WTC11 (cell line): ENCODE measurements around the gene FAM3C. TPM values are rescaled to one million over a fixed set of nuclear protein-coding genes. Genes with fewer than 3 reads are reported as not detected.

Experiments
- ATAC-seq: fragments of 200-7000 bp; cut with Tn5 transposase; 2 replicates; pipeline ENCODE4 v1.10.0; 2021; ENCODE audit warnings: mild to moderate bottlenecking, moderate library complexity
- CTCF ChIA-PET: fragments of 300-600 bp; sonication (Branson Sonifier 250); formaldehyde crosslinking; loops from one replicate; lab custom pipeline; 2021; ENCODE audit warnings: antibody characterized with exemption; lab: Charles Lee
- POLR2A ChIA-PET: fragments of 350-600 bp; sonication (Branson Sonifier 250); formaldehyde crosslinking; loops from one replicate; lab custom pipeline; 2021; ENCODE audit warnings: antibody characterized with exemption; lab: Charles Lee
- DNase-seq: peaks from one replicate; pipeline ENCODE4 v3.0.0; 2021; ENCODE audit warnings: low spot score
- H3K27ac Mint-ChIP-seq: 2 replicates; pipeline ENCODE4 v1.8.0; 2021; ENCODE audit warnings: mixed read lengths
- H3K27me3 Mint-ChIP-seq: 2 replicates; pipeline ENCODE4 v1.8.0; 2021; ENCODE audit warnings: low read depth, mild to moderate bottlenecking, moderate library complexity, mixed read lengths
- H3K36me3 Mint-ChIP-seq: 2 replicates; pipeline ENCODE4 v1.8.0; 2021; ENCODE audit warnings: mixed read lengths
- H3K4me1 Mint-ChIP-seq: 2 replicates; pipeline ENCODE4 v1.8.0; 2022; ENCODE audit warnings: mixed read lengths
- H3K4me3 Mint-ChIP-seq: 2 replicates; pipeline ENCODE4 v1.8.0; 2021; ENCODE audit warnings: mild to moderate bottlenecking, moderate library complexity, mixed read lengths
- H3K9me3 Mint-ChIP-seq: 2 replicates; pipeline ENCODE4 v1.8.0; 2021; ENCODE audit warnings: mixed read lengths
- ELF4 ChIP-seq: sonication (generic); formaldehyde crosslinking; IDR thresholded peaks from 2 replicates; pipeline ENCODE4 v1.8.1; 2022; ENCODE audit warnings: low read depth, mild to moderate bottlenecking, moderate library complexity, missing genetic modification reagents
- FOXK1 ChIP-seq: sonication (generic); formaldehyde crosslinking; IDR thresholded peaks from 2 replicates; pipeline ENCODE4 v1.8.0; 2022; ENCODE audit warnings: mild to moderate bottlenecking, moderate library complexity, missing genetic modification reagents
- GRHL2 ChIP-seq: fragments of 250-450 bp; sonication (Bioruptor Pico); IDR thresholded peaks from 2 replicates; pipeline ENCODE4 v1.8.0; 2022; ENCODE audit warnings: mild to moderate bottlenecking, moderate library complexity; ENCODE audit not compliant: insufficient replicate concordance, severe bottlenecking
- MXD4 ChIP-seq: fragments of 250-450 bp; sonication (Bioruptor Pico); IDR thresholded peaks from 2 replicates; pipeline ENCODE4 v1.8.0; 2021; ENCODE audit warnings: mild to moderate bottlenecking, moderate library complexity, borderline replicate concordance
- MYBL2 ChIP-seq: sonication (generic); formaldehyde crosslinking; IDR thresholded peaks from 2 replicates; pipeline ENCODE4 v1.8.1; 2023; ENCODE audit warnings: mild to moderate bottlenecking, moderate library complexity, missing genetic modification reagents
- NFYB ChIP-seq: sonication (generic); formaldehyde crosslinking; conservative IDR thresholded peaks from 2 replicates; pipeline ENCODE4 v1.8.0; 2022; ENCODE audit warnings: low read depth, missing genetic modification reagents
- RORB ChIP-seq: fragments of 250-450 bp; sonication (Bioruptor Pico); IDR thresholded peaks from 2 replicates; pipeline ENCODE4 v1.9.0; 2021; ENCODE audit warnings: mild to moderate bottlenecking
- SMAD3 ChIP-seq: sonication (generic); formaldehyde crosslinking; IDR thresholded peaks from 2 replicates; pipeline ENCODE4 v1.8.0; 2022; ENCODE audit warnings: missing genetic modification reagents, mild to moderate bottlenecking, borderline replicate concordance
- ZNF219 ChIP-seq: sonication (generic); formaldehyde crosslinking; IDR thresholded peaks from 2 replicates; pipeline ENCODE4 v1.8.0; 2023; ENCODE audit warnings: missing genetic modification reagents, mild to moderate bottlenecking, borderline replicate concordance
- ZNF232 ChIP-seq: sonication (generic); formaldehyde crosslinking; IDR thresholded peaks from 2 replicates; pipeline ENCODE4 v1.8.0; 2022; ENCODE audit warnings: mild to moderate bottlenecking, missing genetic modification reagents
- ZNF317 ChIP-seq: sonication (generic); formaldehyde crosslinking; IDR thresholded peaks from 2 replicates; pipeline ENCODE4 v1.8.1; 2023; ENCODE audit warnings: low read depth, mild to moderate bottlenecking, moderate library complexity, missing genetic modification reagents, borderline replicate concordance
- ZNF396 ChIP-seq: fragments of 250-450 bp; sonication (Bioruptor Pico); IDR thresholded peaks from 2 replicates; pipeline ENCODE4 v1.8.0; 2021; ENCODE audit warnings: mild to moderate bottlenecking, moderate library complexity, borderline replicate concordance
- ZNF416 ChIP-seq: fragments of 250-450 bp; sonication (Bioruptor Pico); IDR thresholded peaks from 2 replicates; pipeline ENCODE4 v1.9.0; 2021; ENCODE audit warnings: mild to moderate bottlenecking, inconsistent platforms
- total RNA-seq: library from RNA; stranded (reverse); gene quantifications from 3 replicates; pipeline ENCODE4 v1.2.3, GENCODE V29; 2021
- TF ChIP-seq, protein P1 (sequence below): fragments of 250-450 bp; sonication (Bioruptor Pico); IDR thresholded peaks from 2 replicates; pipeline ENCODE4 v2.1.2; 2022; ENCODE audit warnings: mild to moderate bottlenecking, moderate library complexity
- TF ChIP-seq, protein P2 (sequence below): sonication (generic); formaldehyde crosslinking; IDR thresholded peaks from 2 replicates; pipeline ENCODE4 v1.8.1; 2023; ENCODE audit warnings: mild to moderate bottlenecking, missing genetic modification reagents
- TF ChIP-seq, protein P3 (sequence below): sonication (generic); formaldehyde crosslinking; IDR thresholded peaks from 2 replicates; pipeline ENCODE4 v1.8.1; 2022; ENCODE audit warnings: low read depth, mild to moderate bottlenecking, moderate library complexity, missing genetic modification reagents, borderline replicate concordance
- TF ChIP-seq, protein P4 (sequence below): sonication (generic); formaldehyde crosslinking; conservative IDR thresholded peaks from 2 replicates; pipeline ENCODE4 v1.8.1; 2023; ENCODE audit warnings: mild to moderate bottlenecking, low read depth, missing genetic modification reagents, moderate library complexity
- TF ChIP-seq, protein P5 (sequence below): sonication (generic); formaldehyde crosslinking; IDR thresholded peaks from 2 replicates; pipeline ENCODE4 v1.8.0; 2022; ENCODE audit warnings: mild to moderate bottlenecking, missing genetic modification reagents
- TF ChIP-seq, protein P6 (sequence below): sonication (generic); formaldehyde crosslinking; IDR thresholded peaks from 2 replicates; pipeline ENCODE4 v1.8.1; 2023; ENCODE audit warnings: mild to moderate bottlenecking, missing genetic modification reagents, moderate library complexity

FAM3C gene
- total RNA-seq, 1 experiment from 2014 or later = 65.7 TPM

DNA sequence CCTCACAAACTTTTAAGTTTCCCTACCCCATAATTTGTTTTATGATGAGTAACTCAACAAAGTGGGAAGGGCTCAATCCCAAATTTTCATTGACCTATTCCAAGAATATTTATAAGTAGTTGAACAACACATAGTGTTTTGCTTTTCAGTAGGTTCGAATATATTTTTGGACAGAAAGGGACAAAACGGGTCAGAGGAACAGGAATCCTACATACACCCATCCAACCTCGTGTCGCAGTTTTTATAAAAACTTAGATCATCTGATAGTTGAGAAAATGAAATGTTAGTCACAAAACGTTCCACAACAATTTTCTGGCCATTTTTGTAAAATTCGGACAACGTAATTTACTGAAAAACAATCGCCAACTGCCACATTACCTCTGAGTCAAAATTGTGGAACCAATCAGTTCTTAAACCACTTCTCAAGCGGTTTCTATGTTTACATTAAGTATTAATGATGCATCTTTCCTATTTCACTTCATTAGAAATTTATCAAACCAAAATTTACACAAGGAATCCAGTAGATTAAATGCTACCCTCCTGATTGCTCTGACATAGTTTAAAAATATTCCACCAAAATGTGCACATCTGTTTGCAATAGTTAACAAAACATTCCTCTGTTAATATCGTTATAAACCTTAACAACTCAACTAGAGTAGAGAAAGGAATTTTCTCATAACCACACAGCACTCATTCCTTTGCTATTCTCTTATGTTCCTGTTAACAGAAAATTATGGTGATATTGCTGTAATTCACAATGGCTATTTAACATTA lies 61.0 kb downstream of the FAM3C start (continued):
- TF ChIP-seq, protein P1, sequence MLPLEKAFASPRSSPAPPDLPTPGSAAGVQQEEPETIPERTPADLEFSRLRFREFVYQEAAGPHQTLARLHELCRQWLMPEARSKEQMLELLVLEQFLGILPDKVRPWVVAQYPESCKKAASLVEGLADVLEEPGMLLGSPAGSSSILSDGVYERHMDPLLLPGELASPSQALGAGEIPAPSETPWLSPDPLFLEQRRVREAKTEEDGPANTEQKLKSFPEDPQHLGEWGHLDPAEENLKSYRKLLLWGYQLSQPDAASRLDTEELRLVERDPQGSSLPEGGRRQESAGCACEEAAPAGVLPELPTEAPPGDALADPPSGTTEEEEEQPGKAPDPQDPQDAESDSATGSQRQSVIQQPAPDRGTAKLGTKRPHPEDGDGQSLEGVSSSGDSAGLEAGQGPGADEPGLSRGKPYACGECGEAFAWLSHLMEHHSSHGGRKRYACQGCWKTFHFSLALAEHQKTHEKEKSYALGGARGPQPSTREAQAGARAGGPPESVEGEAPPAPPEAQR (CRISPR knock-in tag) = no peak
- no peak for TF ChIP-seq ZNF317
- TF ChIP-seq SMAD3 = no peak
- TF ChIP-seq ZNF232 (CRISPR knock-in tag) = no peak
- no peak for TF ChIP-seq MYBL2 (CRISPR knock-in tag)
- TF ChIP-seq ZNF396 = no peak
- TF ChIP-seq GRHL2 (CRISPR knock-in tag) = no peak
- TF ChIP-seq, protein P2, sequence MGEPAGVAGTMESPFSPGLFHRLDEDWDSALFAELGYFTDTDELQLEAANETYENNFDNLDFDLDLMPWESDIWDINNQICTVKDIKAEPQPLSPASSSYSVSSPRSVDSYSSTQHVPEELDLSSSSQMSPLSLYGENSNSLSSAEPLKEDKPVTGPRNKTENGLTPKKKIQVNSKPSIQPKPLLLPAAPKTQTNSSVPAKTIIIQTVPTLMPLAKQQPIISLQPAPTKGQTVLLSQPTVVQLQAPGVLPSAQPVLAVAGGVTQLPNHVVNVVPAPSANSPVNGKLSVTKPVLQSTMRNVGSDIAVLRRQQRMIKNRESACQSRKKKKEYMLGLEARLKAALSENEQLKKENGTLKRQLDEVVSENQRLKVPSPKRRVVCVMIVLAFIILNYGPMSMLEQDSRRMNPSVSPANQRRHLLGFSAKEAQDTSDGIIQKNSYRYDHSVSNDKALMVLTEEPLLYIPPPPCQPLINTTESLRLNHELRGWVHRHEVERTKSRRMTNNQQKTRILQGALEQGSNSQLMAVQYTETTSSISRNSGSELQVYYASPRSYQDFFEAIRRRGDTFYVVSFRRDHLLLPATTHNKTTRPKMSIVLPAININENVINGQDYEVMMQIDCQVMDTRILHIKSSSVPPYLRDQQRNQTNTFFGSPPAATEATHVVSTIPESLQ (CRISPR knock-in tag) = no peak
- TF ChIP-seq ELF4 (CRISPR knock-in tag) = no peak

DNA sequence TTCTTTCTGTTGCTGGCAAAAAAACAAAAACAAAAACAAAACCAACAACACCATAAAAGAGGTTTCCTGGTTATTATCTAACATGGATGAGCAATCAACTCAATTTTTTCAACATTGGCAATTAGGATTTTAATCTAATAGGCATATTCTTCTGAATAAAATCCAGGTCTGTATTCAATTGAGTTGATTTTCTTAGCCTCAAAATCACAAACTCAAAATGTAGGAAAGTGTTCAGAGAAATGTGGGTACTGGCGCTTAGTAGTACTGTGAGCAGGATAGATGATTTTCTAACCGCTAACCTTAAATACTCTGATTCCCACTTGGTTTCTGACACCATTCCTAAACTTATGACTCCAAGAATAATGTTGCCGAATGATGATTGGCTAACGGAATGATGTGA lies 61.7 kb downstream of the FAM3C start:
- no peak for TF ChIP-seq ZNF416 (CRISPR knock-in tag)
- TF ChIP-seq ZNF219 (CRISPR knock-in tag) = no peak
- TF ChIP-seq, protein P3, sequence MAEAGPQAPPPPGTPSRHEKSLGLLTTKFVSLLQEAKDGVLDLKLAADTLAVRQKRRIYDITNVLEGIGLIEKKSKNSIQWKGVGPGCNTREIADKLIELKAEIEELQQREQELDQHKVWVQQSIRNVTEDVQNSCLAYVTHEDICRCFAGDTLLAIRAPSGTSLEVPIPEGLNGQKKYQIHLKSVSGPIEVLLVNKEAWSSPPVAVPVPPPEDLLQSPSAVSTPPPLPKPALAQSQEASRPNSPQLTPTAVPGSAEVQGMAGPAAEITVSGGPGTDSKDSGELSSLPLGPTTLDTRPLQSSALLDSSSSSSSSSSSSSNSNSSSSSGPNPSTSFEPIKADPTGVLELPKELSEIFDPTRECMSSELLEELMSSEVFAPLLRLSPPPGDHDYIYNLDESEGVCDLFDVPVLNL (CRISPR knock-in tag) = no peak
- TF ChIP-seq, all 79 proteins: peak for 0
- no peaks in the 10 kb centered on the region for H3K9me3 Mint-ChIP-seq
- DNase-seq (no peak), ATAC-seq (no peak)
- peaks cover 10% of the 10 kb centered on the region for H3K4me1 Mint-ChIP-seq
- ChIA-PET CTCF (no interaction called here), POLR2A (no interaction called here)
- H3K36me3 Mint-ChIP-seq = no peaks in the 10 kb centered on the region
- no peak overlapping the region for H3K27ac Mint-ChIP-seq
- H3K4me3 Mint-ChIP-seq = no peak overlapping the region
- H3K27me3 Mint-ChIP-seq = peaks cover 26% of the 10 kb centered on the region

DNA sequence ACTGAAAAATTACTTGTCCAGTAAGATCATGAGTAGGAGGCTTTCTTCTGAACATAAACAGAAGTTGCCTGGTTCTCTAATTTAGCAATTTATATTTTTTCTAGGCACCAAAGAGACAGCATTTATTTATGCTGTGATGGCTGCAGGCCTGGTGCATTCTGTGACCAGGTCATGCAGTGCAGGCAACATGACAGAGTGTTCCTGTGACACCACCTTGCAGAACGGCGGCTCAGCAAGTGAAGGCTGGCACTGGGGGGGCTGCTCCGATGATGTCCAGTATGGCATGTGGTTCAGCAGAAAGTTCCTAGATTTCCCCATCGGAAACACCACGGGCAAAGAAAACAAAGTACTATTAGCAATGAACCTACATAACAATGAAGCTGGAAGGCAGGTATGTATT lies 64.5 kb downstream of the FAM3C start:
- peaks cover 13% of the 10 kb centered on the region for H3K4me1 Mint-ChIP-seq
- no peaks in the 10 kb centered on the region for H3K36me3 Mint-ChIP-seq
- no peak for DNase-seq
- TF ChIP-seq MXD4 (CRISPR knock-in tag) (no peak), NFYB (no peak), RORB (CRISPR knock-in tag) (no peak), FOXK1 (no peak)
- TF ChIP-seq, protein P4, sequence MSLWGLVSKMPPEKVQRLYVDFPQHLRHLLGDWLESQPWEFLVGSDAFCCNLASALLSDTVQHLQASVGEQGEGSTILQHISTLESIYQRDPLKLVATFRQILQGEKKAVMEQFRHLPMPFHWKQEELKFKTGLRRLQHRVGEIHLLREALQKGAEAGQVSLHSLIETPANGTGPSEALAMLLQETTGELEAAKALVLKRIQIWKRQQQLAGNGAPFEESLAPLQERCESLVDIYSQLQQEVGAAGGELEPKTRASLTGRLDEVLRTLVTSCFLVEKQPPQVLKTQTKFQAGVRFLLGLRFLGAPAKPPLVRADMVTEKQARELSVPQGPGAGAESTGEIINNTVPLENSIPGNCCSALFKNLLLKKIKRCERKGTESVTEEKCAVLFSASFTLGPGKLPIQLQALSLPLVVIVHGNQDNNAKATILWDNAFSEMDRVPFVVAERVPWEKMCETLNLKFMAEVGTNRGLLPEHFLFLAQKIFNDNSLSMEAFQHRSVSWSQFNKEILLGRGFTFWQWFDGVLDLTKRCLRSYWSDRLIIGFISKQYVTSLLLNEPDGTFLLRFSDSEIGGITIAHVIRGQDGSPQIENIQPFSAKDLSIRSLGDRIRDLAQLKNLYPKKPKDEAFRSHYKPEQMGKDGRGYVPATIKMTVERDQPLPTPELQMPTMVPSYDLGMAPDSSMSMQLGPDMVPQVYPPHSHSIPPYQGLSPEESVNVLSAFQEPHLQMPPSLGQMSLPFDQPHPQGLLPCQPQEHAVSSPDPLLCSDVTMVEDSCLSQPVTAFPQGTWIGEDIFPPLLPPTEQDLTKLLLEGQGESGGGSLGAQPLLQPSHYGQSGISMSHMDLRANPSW (CRISPR knock-in tag) = no peak
- TF ChIP-seq, protein P5, sequence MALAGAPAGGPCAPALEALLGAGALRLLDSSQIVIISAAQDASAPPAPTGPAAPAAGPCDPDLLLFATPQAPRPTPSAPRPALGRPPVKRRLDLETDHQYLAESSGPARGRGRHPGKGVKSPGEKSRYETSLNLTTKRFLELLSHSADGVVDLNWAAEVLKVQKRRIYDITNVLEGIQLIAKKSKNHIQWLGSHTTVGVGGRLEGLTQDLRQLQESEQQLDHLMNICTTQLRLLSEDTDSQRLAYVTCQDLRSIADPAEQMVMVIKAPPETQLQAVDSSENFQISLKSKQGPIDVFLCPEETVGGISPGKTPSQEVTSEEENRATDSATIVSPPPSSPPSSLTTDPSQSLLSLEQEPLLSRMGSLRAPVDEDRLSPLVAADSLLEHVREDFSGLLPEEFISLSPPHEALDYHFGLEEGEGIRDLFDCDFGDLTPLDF = no peak
- TF ChIP-seq, protein P6, sequence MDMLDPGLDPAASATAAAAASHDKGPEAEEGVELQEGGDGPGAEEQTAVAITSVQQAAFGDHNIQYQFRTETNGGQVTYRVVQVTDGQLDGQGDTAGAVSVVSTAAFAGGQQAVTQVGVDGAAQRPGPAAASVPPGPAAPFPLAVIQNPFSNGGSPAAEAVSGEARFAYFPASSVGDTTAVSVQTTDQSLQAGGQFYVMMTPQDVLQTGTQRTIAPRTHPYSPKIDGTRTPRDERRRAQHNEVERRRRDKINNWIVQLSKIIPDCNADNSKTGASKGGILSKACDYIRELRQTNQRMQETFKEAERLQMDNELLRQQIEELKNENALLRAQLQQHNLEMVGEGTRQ (CRISPR knock-in tag) = no peak
- TF ChIP-seq, all 79 proteins: peak for 0
- Mint-ChIP-seq H3K9me3 (no peaks in the 10 kb centered on the region), H3K4me3 (no peak overlapping the region), H3K27ac (no peak overlapping the region), H3K27me3 (peaks cover 47% of the 10 kb centered on the region)
- CTCF ChIA-PET = no interaction called here
- no peak for ATAC-seq
- POLR2A ChIA-PET = no interaction called here
